Vagina (tissue), 2 donors: ENCODE measurements around the gene B9D1. TPM values are rescaled to one million over a fixed set of nuclear protein-coding genes. Genes with fewer than 3 reads are reported as not detected.

Experiments used
- DNase-seq, 2 donors: peaks; one replicate each; pipeline ENCODE4 v3.0.0-alpha.2; 2017; ENCODE audit errors: extremely low spot score in 2 of 2
- H3K27ac ChIP-seq: fragments of 200-600 bp; sonication (generic); one replicate; pipeline ENCODE4 v1.5.1; 2019
- H3K27me3 ChIP-seq: fragments of 200-600 bp; sonication (generic); one replicate; pipeline ENCODE4 v1.5.1; 2019
- H3K36me3 ChIP-seq, 2 donors: fragments of 200-600 bp; sonication (generic); one replicate each; pipeline ENCODE4 v1.5.1; 2017 to 2019
- H3K4me1 ChIP-seq: fragments of 200-600 bp; sonication (generic); one replicate; pipeline ENCODE4 v1.5.1; 2019
- H3K4me3 ChIP-seq, 2 donors: fragments of 200-600 bp; sonication (generic); 1 replicate in 1 of 2; 2 replicates in 1 of 2; pipeline ENCODE4 v1.5.1; 2016 to 2019
- H3K9me3 ChIP-seq: fragments of 200-600 bp; sonication (generic); one replicate; pipeline ENCODE4 v1.5.1; 2019
- POLR2A ChIP-seq, 2 donors: fragments of 450-650 bp; IDR thresholded peaks; one replicate each; pipeline ENCODE4 v1.6.1; 2017; ENCODE audit warnings: antibody characterized with exemption in 2 of 2, mild to moderate bottlenecking in 2 of 2, moderate library complexity in 2 of 2
- POLR2AphosphoS5 ChIP-seq, 2 donors: sonication (generic); formaldehyde crosslinking; IDR thresholded peaks; one replicate each; pipeline ENCODE4 v1.9.0; 2017; ENCODE audit warnings: antibody characterized with exemption in 2 of 2, mild to moderate bottlenecking in 2 of 2, low read depth in 1 of 2; ENCODE audit not compliant: insufficient read depth in 1 of 2
- intact Hi-C: fragments of 100-400 bp; cut with DNase I; formaldehyde crosslinking; loops from one replicate; pipeline ENCODE4 v1.15.1; 2023
- total RNA-seq: library from RNA; depleted of rRNA; stranded (reverse); fragments of >200 nt; gene quantifications from one replicate; pipeline ENCODE4 v1.2.3, GENCODE V29; 2016
- TF ChIP-seq, protein P1 (sequence below), 3 experiments: fragments of 450-650 bp in 2 of 3; fragments of 200-600 bp in 1 of 3; sonication (generic) in 1 of 3; IDR thresholded peaks; one replicate each; pipeline ENCODE4 v1.5.1; 2017 to 2019; ENCODE audit warnings: antibody characterized with exemption in 3 of 3, mild to moderate bottlenecking in 2 of 3, moderate library complexity in 2 of 3

B9D1 gene
- total RNA-seq, 1 donor from 2014 or later: 50.6 TPM

DNA sequence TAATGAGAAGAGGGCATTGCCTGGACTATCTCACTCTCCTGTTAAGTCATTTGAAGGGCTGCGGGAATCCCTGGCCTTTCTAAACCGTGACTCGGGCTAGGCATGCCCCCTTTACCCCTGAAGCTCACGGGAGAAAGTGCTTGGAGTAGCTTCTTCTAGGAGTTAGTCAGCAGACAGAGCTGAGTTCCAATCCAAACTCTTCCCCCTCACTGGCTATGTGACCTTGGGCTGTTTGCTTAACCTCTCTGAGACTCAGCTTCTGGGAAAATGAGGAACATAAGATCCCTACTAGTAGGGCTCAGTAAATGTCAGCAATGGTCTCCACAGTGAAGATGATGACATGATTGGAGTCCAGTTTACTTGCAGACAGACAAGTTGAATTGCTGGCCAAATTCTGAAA lies 5.7 kb upstream of the B9D1 start:
- DNase-seq: no peak
- H3K9me3 ChIP-seq: no peaks in the 10 kb centered on the region
- H3K27me3 ChIP-seq: no peaks in the 10 kb centered on the region
- TF ChIP-seq POLR2A (IDR thresholded peaks at IDR 0.05) (no peak), POLR2AphosphoS5 (IDR thresholded peaks at IDR 0.05; ENCODE audit: insufficient read depth in 1 of 2, low read depth in 1 of 2) (no peak)
- TF ChIP-seq, protein P1, sequence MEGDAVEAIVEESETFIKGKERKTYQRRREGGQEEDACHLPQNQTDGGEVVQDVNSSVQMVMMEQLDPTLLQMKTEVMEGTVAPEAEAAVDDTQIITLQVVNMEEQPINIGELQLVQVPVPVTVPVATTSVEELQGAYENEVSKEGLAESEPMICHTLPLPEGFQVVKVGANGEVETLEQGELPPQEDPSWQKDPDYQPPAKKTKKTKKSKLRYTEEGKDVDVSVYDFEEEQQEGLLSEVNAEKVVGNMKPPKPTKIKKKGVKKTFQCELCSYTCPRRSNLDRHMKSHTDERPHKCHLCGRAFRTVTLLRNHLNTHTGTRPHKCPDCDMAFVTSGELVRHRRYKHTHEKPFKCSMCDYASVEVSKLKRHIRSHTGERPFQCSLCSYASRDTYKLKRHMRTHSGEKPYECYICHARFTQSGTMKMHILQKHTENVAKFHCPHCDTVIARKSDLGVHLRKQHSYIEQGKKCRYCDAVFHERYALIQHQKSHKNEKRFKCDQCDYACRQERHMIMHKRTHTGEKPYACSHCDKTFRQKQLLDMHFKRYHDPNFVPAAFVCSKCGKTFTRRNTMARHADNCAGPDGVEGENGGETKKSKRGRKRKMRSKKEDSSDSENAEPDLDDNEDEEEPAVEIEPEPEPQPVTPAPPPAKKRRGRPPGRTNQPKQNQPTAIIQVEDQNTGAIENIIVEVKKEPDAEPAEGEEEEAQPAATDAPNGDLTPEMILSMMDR (IDR thresholded peaks at IDR 0.05): no peak
- no peak overlapping the region for H3K27ac ChIP-seq
- intact Hi-C loops: loop anchor here (10.0 kb wide), 1 partner anchor 397 kb away; no protein-coding TSS in a partner anchor
- H3K36me3 ChIP-seq: no peaks in the 10 kb centered on the region
- H3K4me1 ChIP-seq: peaks cover 7% of the 10 kb centered on the region
- H3K4me3 ChIP-seq: no peak overlapping the region

DNA sequence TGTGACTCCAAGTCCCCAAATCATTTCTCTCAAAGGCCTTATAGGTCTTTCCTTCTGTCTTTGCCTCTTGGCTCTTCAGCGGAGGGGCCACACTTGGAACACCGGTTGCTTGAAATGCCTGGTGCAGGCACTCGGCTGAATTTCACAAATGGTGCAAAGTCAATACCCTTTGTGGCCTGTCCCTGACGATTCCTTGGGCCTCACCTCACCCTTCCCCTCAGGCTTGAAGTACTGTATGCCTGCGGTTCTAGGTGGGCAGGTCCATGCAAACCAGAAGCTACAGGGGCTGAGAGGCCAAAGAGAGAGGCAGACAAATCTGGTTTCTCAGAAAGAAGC lies 4.1 kb upstream of the B9D1 start:
- intact Hi-C loops: loop anchor here (10.0 kb wide), 1 partner anchor 398 kb away; no protein-coding TSS in a partner anchor
- Histone ChIP-seq H3K4me3 (no peak overlapping the region), H3K4me1 (peaks cover 14% of the 10 kb centered on the region), H3K27ac (no peak overlapping the region), H3K36me3 (no peaks in the 10 kb centered on the region), H3K27me3 (no peaks in the 10 kb centered on the region), H3K9me3 (no peaks in the 10 kb centered on the region)
- TF ChIP-seq POLR2A (IDR thresholded peaks at IDR 0.05): no peak
- TF ChIP-seq, protein P1 (IDR thresholded peaks at IDR 0.05): no peak
- TF ChIP-seq POLR2AphosphoS5 (IDR thresholded peaks at IDR 0.05; ENCODE audit: insufficient read depth in 1 of 2, low read depth in 1 of 2): no peak
- DNase-seq: no peak

DNA sequence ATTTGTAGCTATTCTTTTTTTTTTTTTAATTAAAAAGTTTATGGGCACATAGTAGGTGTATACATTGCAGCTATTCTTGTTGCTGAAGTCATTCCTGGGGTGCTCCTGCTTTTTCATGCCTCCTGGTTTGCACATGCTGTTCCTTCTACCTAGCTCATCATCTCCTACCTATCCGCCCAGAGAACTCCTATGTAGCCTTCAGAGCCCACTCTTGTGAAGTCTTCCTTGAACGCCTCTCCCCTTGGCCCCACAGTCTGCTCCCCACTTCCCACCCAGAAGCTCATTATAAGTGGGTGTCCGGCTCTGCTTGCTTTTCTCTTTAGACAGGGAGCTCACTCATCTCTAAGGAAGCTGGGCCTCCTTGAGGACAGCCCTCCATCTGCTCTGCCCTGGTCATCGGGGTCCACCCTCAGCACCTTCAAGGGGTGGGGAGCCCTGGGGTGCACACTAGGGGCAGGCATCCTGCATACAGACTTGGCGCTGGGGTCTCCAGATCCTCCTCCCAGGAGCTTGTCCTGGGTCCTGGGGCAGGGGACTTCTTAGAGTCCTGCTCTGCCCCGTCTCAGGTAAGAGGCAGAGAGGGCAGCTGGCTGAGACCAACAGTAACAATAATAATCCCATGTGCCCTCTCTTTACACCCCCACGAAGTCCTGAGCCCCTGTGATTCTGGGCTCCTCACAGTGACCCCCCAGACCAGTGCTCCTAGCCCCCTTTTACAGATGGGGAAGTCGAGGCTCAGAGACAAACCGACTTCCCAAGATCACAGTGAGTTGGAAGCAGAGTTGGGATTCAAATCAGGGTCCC lies 3.5 kb upstream of the B9D1 start:
- Histone ChIP-seq H3K4me3 (no peak overlapping the region), H3K27ac (no peak overlapping the region), H3K9me3 (no peaks in the 10 kb centered on the region), H3K36me3 (no peaks in the 10 kb centered on the region), H3K27me3 (no peaks in the 10 kb centered on the region), H3K4me1 (peaks cover 18% of the 10 kb centered on the region)
- no peak for DNase-seq
- intact Hi-C loops: loop anchor here (10.0 kb wide), 1 partner anchor 399 kb away; no protein-coding TSS in a partner anchor
- no peak for TF ChIP-seq POLR2A (IDR thresholded peaks at IDR 0.05)
- no peak for TF ChIP-seq POLR2AphosphoS5 (IDR thresholded peaks at IDR 0.05; ENCODE audit: insufficient read depth in 1 of 2, low read depth in 1 of 2)
- TF ChIP-seq, protein P1 (IDR thresholded peaks at IDR 0.05): no peak

DNA sequence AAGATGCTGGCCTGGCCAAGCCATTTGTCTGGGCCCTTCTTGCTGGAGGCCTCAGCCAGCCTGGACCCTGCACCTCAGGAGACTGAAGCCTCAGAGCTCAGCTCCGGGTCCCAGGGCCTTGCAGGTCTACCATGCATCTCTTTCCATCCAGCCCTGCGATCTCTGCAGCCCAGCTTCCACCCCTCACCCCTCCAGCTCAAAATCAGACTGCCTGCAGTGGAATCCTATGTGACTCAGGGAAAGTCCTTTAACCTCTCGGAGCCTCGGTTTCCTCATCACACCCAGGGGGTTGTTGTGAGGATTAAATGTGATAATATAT lies 2.9 kb upstream of the B9D1 start:
- TF ChIP-seq, protein P1 (IDR thresholded peaks at IDR 0.05): no peak
- TF ChIP-seq POLR2A (IDR thresholded peaks at IDR 0.05) (no peak), POLR2AphosphoS5 (IDR thresholded peaks at IDR 0.05; ENCODE audit: insufficient read depth in 1 of 2, low read depth in 1 of 2) (no peak)
- intact Hi-C loops: loop anchor here (10.0 kb wide), 1 partner anchor 399 kb away; no protein-coding TSS in a partner anchor
- Histone ChIP-seq H3K27me3 (no peaks in the 10 kb centered on the region), H3K4me3 (no peak overlapping the region), H3K27ac (no peak overlapping the region), H3K36me3 (no peaks in the 10 kb centered on the region), H3K9me3 (no peaks in the 10 kb centered on the region), H3K4me1 (peaks cover 17% of the 10 kb centered on the region)
- DNase-seq: no peak
